HEK293 (cell line): ENCODE measurements around the gene PRICKLE3.
A peak's percentile ranks its signal among the peaks of the same experiment; 100 is the strongest.

Experiments used
- GLIS1 ChIP-seq: fragments of 450-650 bp; formaldehyde crosslinking; IDR thresholded peaks from 2 replicates; pipeline ENCODE4 v1.5.1; 2016; ENCODE audit warnings: missing biosample characterization, missing genetic modification characterization
- HOXC10 ChIP-seq: sonication (generic); formaldehyde crosslinking; IDR thresholded peaks from 2 replicates; pipeline ENCODE4 v1.8.1; 2023; ENCODE audit warnings: mild to moderate bottlenecking, missing genetic modification reagents
- IKZF3 ChIP-seq: fragments of 450-650 bp; IDR thresholded peaks from 2 replicates; pipeline ENCODE4 v1.5.0; 2018; ENCODE audit warnings: missing biosample characterization, mild to moderate bottlenecking, missing genetic modification characterization, moderate library complexity
- KLF16 ChIP-seq: fragments of 450-650 bp; formaldehyde crosslinking; IDR thresholded peaks from 2 replicates; pipeline ENCODE4 v1.5.1; 2017; ENCODE audit warnings: missing biosample characterization, missing genetic modification characterization
- KLF7 ChIP-seq: fragments of 450-650 bp; formaldehyde crosslinking; IDR thresholded peaks from 2 replicates; pipeline ENCODE4 v1.5.1; 2016; ENCODE audit warnings: missing biosample characterization, missing genetic modification characterization, borderline replicate concordance
- KLF9 ChIP-seq: fragments of 450-650 bp; formaldehyde crosslinking; IDR thresholded peaks from 2 replicates; pipeline ENCODE4 v1.5.1; 2016; ENCODE audit warnings: missing biosample characterization, missing genetic modification characterization, low read depth
- MYNN ChIP-seq: fragments of 450-650 bp; formaldehyde crosslinking; IDR thresholded peaks from 2 replicates; pipeline ENCODE4 v1.5.1; 2016; ENCODE audit warnings: missing biosample characterization, missing genetic modification characterization, borderline replicate concordance
- MZF1 ChIP-seq: fragments of 450-650 bp; formaldehyde crosslinking; IDR thresholded peaks from 2 replicates; pipeline ENCODE4 v1.5.1; 2017; ENCODE audit warnings: missing biosample characterization, missing genetic modification characterization, borderline replicate concordance
- PRDM10 ChIP-seq: fragments of 450-650 bp; formaldehyde crosslinking; IDR thresholded peaks from 2 replicates; pipeline ENCODE4 v1.5.1; 2016; ENCODE audit warnings: missing biosample characterization, missing genetic modification characterization
- ZBTB7A ChIP-seq: fragments of 450-650 bp; formaldehyde crosslinking; IDR thresholded peaks from 2 replicates; pipeline ENCODE4 v1.5.1; 2016; ENCODE audit warnings: low read depth, missing biosample characterization, missing genetic modification characterization
- ZBTB8A ChIP-seq: fragments of 450-650 bp; formaldehyde crosslinking; IDR thresholded peaks from 2 replicates; pipeline ENCODE4 v1.5.1; 2016; ENCODE audit warnings: missing biosample characterization, missing genetic modification characterization
- ZFHX2 ChIP-seq: fragments of 450-650 bp; formaldehyde crosslinking; conservative IDR thresholded peaks from 2 replicates; pipeline ENCODE4 v1.5.1; 2016; ENCODE audit warnings: missing biosample characterization, missing genetic modification characterization
- ZIC2 ChIP-seq: fragments of 450-650 bp; formaldehyde crosslinking; IDR thresholded peaks from 2 replicates; pipeline ENCODE4 v1.5.1; 2016; ENCODE audit warnings: missing biosample characterization, missing genetic modification characterization
- ZNF112 ChIP-seq: fragments of 450-650 bp; formaldehyde crosslinking; IDR thresholded peaks from 2 replicates; pipeline ENCODE4 v1.5.0; 2017; ENCODE audit warnings: missing biosample characterization, missing genetic modification characterization
- ZNF248 ChIP-seq: fragments of 450-650 bp; formaldehyde crosslinking; IDR thresholded peaks from 2 replicates; pipeline ENCODE4 v1.5.1; 2017; ENCODE audit warnings: missing biosample characterization, missing genetic modification characterization
- ZNF341 ChIP-seq: fragments of 450-650 bp; formaldehyde crosslinking; IDR thresholded peaks from 2 replicates; pipeline ENCODE4; 2016; ENCODE audit warnings: low read depth, missing biosample characterization, missing genetic modification characterization
- ZNF362 ChIP-seq: fragments of 450-650 bp; formaldehyde crosslinking; IDR thresholded peaks from 2 replicates; pipeline ENCODE4 v1.5.1; 2016; ENCODE audit warnings: missing biosample characterization, missing genetic modification characterization
- ZNF488 ChIP-seq: fragments of 450-650 bp; formaldehyde crosslinking; IDR thresholded peaks from 2 replicates; pipeline ENCODE4 v1.5.1; 2016; ENCODE audit warnings: missing biosample characterization, missing genetic modification characterization
- ZNF514 ChIP-seq: fragments of 450-650 bp; formaldehyde crosslinking; IDR thresholded peaks from 2 replicates; pipeline ENCODE4 v1.5.1; 2016; ENCODE audit warnings: missing biosample characterization, missing genetic modification characterization
- ZNF518A ChIP-seq: fragments of 450-650 bp; formaldehyde crosslinking; conservative IDR thresholded peaks from 2 replicates; pipeline ENCODE4 v1.5.1; 2016; ENCODE audit warnings: low read depth, missing biosample characterization, missing genetic modification characterization
- ZNF544 ChIP-seq: fragments of 450-650 bp; formaldehyde crosslinking; IDR thresholded peaks from 2 replicates; pipeline ENCODE4 v1.5.0; 2017; ENCODE audit warnings: missing biosample characterization, missing genetic modification characterization
- ZNF560 ChIP-seq: fragments of 450-650 bp; formaldehyde crosslinking; IDR thresholded peaks from 2 replicates; pipeline ENCODE4 v1.5.1; 2017; ENCODE audit warnings: missing biosample characterization, missing genetic modification characterization, borderline replicate concordance
- ZNF654 ChIP-seq: fragments of 450-650 bp; formaldehyde crosslinking; IDR thresholded peaks from 2 replicates; pipeline ENCODE4 v1.5.1; 2016; ENCODE audit warnings: low read depth, missing biosample characterization, missing genetic modification characterization
- ZNF664 ChIP-seq: fragments of 450-650 bp; formaldehyde crosslinking; IDR thresholded peaks from 2 replicates; pipeline ENCODE4 v1.5.1; 2016; ENCODE audit warnings: missing biosample characterization, missing genetic modification characterization
- ZNF670 ChIP-seq: fragments of 450-650 bp; formaldehyde crosslinking; IDR thresholded peaks from 2 replicates; pipeline ENCODE4 v1.5.1; 2016; ENCODE audit warnings: missing biosample characterization, missing genetic modification characterization, low read depth
- ZNF677 ChIP-seq: fragments of 450-650 bp; IDR thresholded peaks from 2 replicates; pipeline ENCODE4 v1.5.0; 2018; ENCODE audit warnings: missing biosample characterization, mild to moderate bottlenecking, missing genetic modification characterization, moderate library complexity
- TF ChIP-seq, protein P1 (sequence below): fragments of 450-650 bp; formaldehyde crosslinking; IDR thresholded peaks from 2 replicates; pipeline ENCODE4 v1.5.1; 2016; ENCODE audit warnings: missing biosample characterization, missing genetic modification characterization, borderline replicate concordance

PRICKLE3 gene

DNA sequence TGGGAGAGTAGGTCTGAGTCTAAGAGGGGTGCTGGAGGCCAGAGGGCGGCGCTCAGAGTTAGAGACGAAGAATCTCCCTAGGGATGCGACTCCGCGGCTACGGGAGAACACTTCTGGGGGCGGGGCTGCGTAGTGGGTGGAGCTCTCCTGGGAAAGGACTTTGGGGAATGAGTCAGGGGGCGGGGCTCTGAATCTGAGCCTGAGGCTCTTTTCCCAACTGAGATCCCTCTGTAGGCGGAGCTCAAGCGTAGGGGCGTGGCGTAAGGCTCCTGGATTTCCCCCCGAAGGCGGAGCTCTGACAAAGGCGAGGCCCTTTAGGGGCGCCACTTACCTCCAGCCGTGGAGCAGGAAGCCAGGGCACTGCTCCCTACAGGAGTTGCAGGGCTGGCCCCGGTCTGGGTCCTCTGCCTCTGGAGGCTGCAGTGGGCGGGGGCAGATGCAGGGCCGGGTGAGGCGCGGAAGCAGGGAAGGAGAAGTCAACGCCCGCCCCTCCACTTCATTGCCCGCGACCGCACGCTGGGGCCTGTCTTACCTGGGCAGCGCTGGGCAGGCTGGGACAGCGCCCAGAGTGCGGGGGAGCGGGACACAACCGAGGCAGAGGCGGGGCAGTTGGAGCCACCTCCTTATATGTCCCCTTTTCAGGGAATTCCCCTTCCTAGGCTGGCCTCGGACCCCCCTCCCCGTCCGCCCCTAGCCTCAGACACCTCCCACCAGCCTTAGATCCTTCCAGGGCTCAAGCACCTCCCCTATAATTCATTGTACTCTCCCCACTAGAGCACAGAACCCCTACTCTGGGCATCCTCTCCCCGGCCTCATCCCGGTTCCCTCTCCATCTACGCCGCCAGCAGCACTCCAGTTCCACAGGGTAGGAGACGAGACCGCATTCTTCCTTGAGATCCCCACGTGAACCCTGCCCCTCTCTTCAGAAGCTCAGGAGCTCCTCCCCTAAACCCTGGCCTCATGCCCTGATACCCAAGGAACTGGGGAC is 1.6 kb downstream of the PRICKLE3 start (continued):
- TF ChIP-seq ZNF362 = no peak
- no peak for TF ChIP-seq ZNF670
- no peak for TF ChIP-seq MZF1 (tag by site-specific recombination)
- TF ChIP-seq KLF7 = no peak; the same call in 1 of the 2 replicates
- no peak for TF ChIP-seq ZNF248 (tag by site-specific recombination)
- no peak for TF ChIP-seq ZBTB7A (tag by site-specific recombination)
- no peak for TF ChIP-seq ZNF112
- no peak for TF ChIP-seq HOXC10 (CRISPR knock-in tag)
- TF ChIP-seq ZFHX2 = peak; percentile 74
- peak; percentile 98 for TF ChIP-seq IKZF3
- TF ChIP-seq, protein P1, sequence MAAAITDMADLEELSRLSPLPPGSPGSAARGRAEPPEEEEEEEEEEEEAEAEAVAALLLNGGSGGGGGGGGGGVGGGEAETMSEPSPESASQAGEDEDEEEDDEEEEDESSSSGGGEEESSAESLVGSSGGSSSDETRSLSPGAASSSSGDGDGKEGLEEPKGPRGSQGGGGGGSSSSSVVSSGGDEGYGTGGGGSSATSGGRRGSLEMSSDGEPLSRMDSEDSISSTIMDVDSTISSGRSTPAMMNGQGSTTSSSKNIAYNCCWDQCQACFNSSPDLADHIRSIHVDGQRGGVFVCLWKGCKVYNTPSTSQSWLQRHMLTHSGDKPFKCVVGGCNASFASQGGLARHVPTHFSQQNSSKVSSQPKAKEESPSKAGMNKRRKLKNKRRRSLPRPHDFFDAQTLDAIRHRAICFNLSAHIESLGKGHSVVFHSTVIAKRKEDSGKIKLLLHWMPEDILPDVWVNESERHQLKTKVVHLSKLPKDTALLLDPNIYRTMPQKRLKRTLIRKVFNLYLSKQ (tag by site-specific recombination) = no peak
- no peak for TF ChIP-seq ZNF654 (tag by site-specific recombination)
- peak; percentile 84 for TF ChIP-seq PRDM10 (tag by site-specific recombination)
- TF ChIP-seq KLF16 (tag by site-specific recombination) = 0 out of 2 replicates have a peak, but pooled peaks have one; percentile 29
- peak; percentile 67 for TF ChIP-seq ZIC2 (tag by site-specific recombination)
- TF ChIP-seq ZNF514 (tag by site-specific recombination) = no peak
- TF ChIP-seq MYNN (tag by site-specific recombination) = no peak
- no peak for TF ChIP-seq ZNF664 (tag by site-specific recombination)
- no peak for TF ChIP-seq ZNF560 (tag by site-specific recombination)
- TF ChIP-seq KLF9 (tag by site-specific recombination) = peak; percentile 86
- TF ChIP-seq ZBTB8A (tag by site-specific recombination) = peak; percentile 80
- no peak for TF ChIP-seq ZNF518A
- TF ChIP-seq GLIS1 (tag by site-specific recombination) = peak; percentile 47
- TF ChIP-seq ZNF488 (tag by site-specific recombination) = no peak
- no peak for TF ChIP-seq ZNF677
- TF ChIP-seq ZNF544 = no peak
- peak; percentile 52 for TF ChIP-seq ZNF341 (tag by site-specific recombination)
